Fibroblast of peridontal ligament (primary cell): ENCODE data around the gene ZNF175.
"Not testable (repeated sequence)": the region's sequence is repeated elsewhere in the genome, so short reads cannot be mapped to it uniquely, and the experiment has no call there.

Source experiments
- DNase-seq: peaks from one replicate; pipeline ENCODE4 v3.0.0-alpha.2; 2010; ENCODE audit errors: extremely low read depth

Gene ZNF175

GRCh38 chr19:51628153-51628939 is 57.3 kb downstream of the ZNF175 start:
- DNase-seq: no peak

- not testable (repeated sequence) for DNase-seq
Observed at GRCh38 chr19:51630315-51630714, 59.2 kb downstream of the ZNF175 start, which contains the start of gene SIGLEC5. SIGLEC5 (minus strand) TSS chr19:51630401; CDS start chr19:51630335, 66 bp downstream.

GRCh38 chr19:51632126-51632525 is 61.0 kb downstream of the ZNF175 start:
- no peak for DNase-seq

- DNase-seq: peak; percentile 3
Observed at GRCh38 chr19:51637362-51637978, 66.4 kb downstream of the ZNF175 start.

- no peak for DNase-seq
Observed at GRCh38 chr19:51639916-51640315, 68.8 kb downstream of the ZNF175 start.

GRCh38 chr19:51640386-51640785 is 69.3 kb downstream of the ZNF175 start:
- no peak for DNase-seq

- DNase-seq: no peak
Observed at GRCh38 chr19:51641648-51642047, 70.6 kb downstream of the ZNF175 start.
